ENCODE measurements around the gene LRRC51. TPM values are rescaled to one million over a fixed set of nuclear protein-coding genes. Genes with fewer than 3 reads are reported as not detected.

The LRRC51 gene
- total and polyA plus RNA-seq, 2 of the 4 experiments (the other 2 are of a cell fraction), result 5.3 to 5.6 TPM

GRCh38 chr11:72138821-72139390 is 58.3 kb downstream of the LRRC51 start:
- Histone ChIP-seq H3K4ac (ENCODE audit: low read depth, low read length) (peak overlapping the region; percentile 18; the same call in 1 of the 2 replicates), H3K4me1 (ENCODE audit: control insufficient read depth, insufficient read depth, low read length) (peaks cover 17% of the 10 kb centered on the region), H4K20me1 (ENCODE audit: insufficient read depth, low read length) (no peaks in the 10 kb centered on the region), H3K4me2 (ENCODE audit: low read depth, low read length) (no peak overlapping the region), H3K56ac (ENCODE audit: extremely low read depth, insufficient read depth, low read length) (no peak overlapping the region), H4K91ac (ENCODE audit: insufficient read depth, low read depth, low read length) (no peak overlapping the region; the same call in 1 of the 2 replicates), H2BK20ac (ENCODE audit: low read depth, low read length) (0 out of 2 replicates have a peak overlapping the region, but pooled peaks have one; percentile 15), H3K36me3 (ENCODE audit: control insufficient read depth, insufficient read depth, low read length) (no peaks in the 10 kb centered on the region), H4K5ac (ENCODE audit: low read depth, low read length) (no peak overlapping the region), H2AFZ (replicated peaks; ENCODE audit: low read length, poor library complexity) (no peak overlapping the region), H2BK120ac (ENCODE audit: low read depth, low read length) (peak overlapping the region; percentile 30; the same call in 1 of the 2 replicates), H2BK15ac (ENCODE audit: low read depth, low read length) (no peak overlapping the region), H3K9ac (ENCODE audit: low read depth, low read length) (no peak overlapping the region), H3K9me3 (ENCODE audit: control insufficient read depth, insufficient read depth, low read length) (no peaks in the 10 kb centered on the region), H4K8ac (ENCODE audit: low read depth in 2 of 2, low read length in 2 of 2) (no peak overlapping the region), H3K14ac (replicated peaks; ENCODE audit: low read depth, low read length) (no peak overlapping the region), H2AK9ac (replicated peaks; ENCODE audit: low read depth, low read length, poor library complexity) (no peak overlapping the region), H3K27ac (ENCODE audit: insufficient read depth, low read length) (no peak overlapping the region), H3K4me3 (ENCODE audit: insufficient read depth, low read depth, low read length) (no peak overlapping the region), H3K79me1 (ENCODE audit: low read depth in 1 of 2, low read length in 2 of 2) (no peaks in the 10 kb centered on the region), H3K23ac (ENCODE audit: low read depth, low read length) (no peak overlapping the region), H3K9me1 (ENCODE audit: insufficient read depth, low read length) (peaks cover 10% of the 10 kb centered on the region), H3K18ac (ENCODE audit: low read depth, low read length) (no peak overlapping the region), H3K27me3 (ENCODE audit: control insufficient read depth, insufficient read depth, low read length) (no peaks in the 10 kb centered on the region), H2BK5ac (ENCODE audit: low read depth, low read length, poor library complexity, severe bottlenecking) (peak overlapping the region; percentile 24), H2AK5ac (ENCODE audit: low read depth, low read length) (peak overlapping the region; percentile 40; the same call in 1 of the 2 replicates)
- no peak for TF ChIP-seq FOS (IDR thresholded peaks at IDR 0.05; ENCODE audit: low read depth, low read length)
- no peak for TF ChIP-seq ELK1 (IDR thresholded peaks at IDR 0.05; ENCODE audit: borderline replicate concordance, low read depth, low read length)
- TF ChIP-seq RCOR1 (IDR thresholded peaks at IDR 0.05; ENCODE audit: insufficient replicate concordance, low read length), result no peak
- no peak for TF ChIP-seq BHLHE40 (IDR thresholded peaks at IDR 0.05; ENCODE audit: low read depth, low read length)
- no peak for TF ChIP-seq CTCF (conservative IDR thresholded peaks at IDR 0.05; ENCODE audit: low read depth, low read length)
- TF ChIP-seq POLR2A (IDR thresholded peaks at IDR 0.05; ENCODE audit: low read depth, low read length), result no peak
- no peak for TF ChIP-seq SMC3 (IDR thresholded peaks at IDR 0.05; ENCODE audit: low read depth, low read length)
- TF ChIP-seq RFX5 (IDR thresholded peaks at IDR 0.05; ENCODE audit: low read depth, low read length), result no peak
- TF ChIP-seq MAFK (IDR thresholded peaks at IDR 0.05; ENCODE audit: low read depth, low read length), result no peak
- TF ChIP-seq CHD1 (IDR thresholded peaks at IDR 0.05; ENCODE audit: low read depth, low read length), result no peak
- TF ChIP-seq USF2 (IDR thresholded peaks at IDR 0.05; ENCODE audit: low read depth, low read length), result no peak
- no peak for TF ChIP-seq MXI1 (IDR thresholded peaks at IDR 0.05; ENCODE audit: borderline replicate concordance, low read depth, low read length)
- no peak for TF ChIP-seq CEBPB (IDR thresholded peaks at IDR 0.05; ENCODE audit: low read depth, low read length)
- no peak for TF ChIP-seq RAD21 (IDR thresholded peaks at IDR 0.05; ENCODE audit: low read length)
- POLR2A ChIA-PET (ENCODE audit: unreplicated experiment), result no interaction called here
- ATAC-seq (ENCODE audit: low read depth), result no peak
- DNase-seq, result no peak
- in situ Hi-C loops (cut with MboI; ENCODE audit: low sequenced_read_pairs), result no loop called here
- CTCF ChIA-PET, result no interaction called here
- dilution Hi-C loops (cut with HindIII; ENCODE audit: low sequenced_read_pairs, unreplicated experiment), result no loop called here
- no CpG with 5 or more reads among the region's 12 CpGs for WGBS, 2 experiments (ENCODE audit: extremely low coverage in 2 of 2, insufficient read length in 1 of 2)
- intact Hi-C loops (cut with micrococcal nuclease), result no loop called here
- BruUV-seq (replicated peaks), result no TSS peak
